Adrenal gland (tissue), 5 donors: Measurements from ENCODE around the gene IFI27L1.

Experiments used
- POLR2A ChIP-seq, 2 donors: fragments of 450-650 bp; IDR thresholded peaks; one replicate each; pipeline ENCODE4 v1.6.1; 2017; ENCODE audit warnings: antibody characterized with exemption in 2 of 2, mild to moderate bottlenecking in 2 of 2, moderate library complexity in 1 of 2
- TF ChIP-seq, protein P1 (sequence below), 6 experiments: fragments of 450-650 bp in 4 of 6; fragments of 200-600 bp in 2 of 6; sonication (generic) in 1 of 6; IDR thresholded peaks; 1 replicate in 5 of 6; 2 replicates in 1 of 6; pipeline versions ENCODE4 v1.5.1 to v1.8.0; 2016 to 2021; ENCODE audit warnings: antibody characterized with exemption in 6 of 6, mild to moderate bottlenecking in 2 of 6, moderate library complexity in 1 of 6
- donor health status: DM: no; HTN: no; CAD: no.

DNA sequence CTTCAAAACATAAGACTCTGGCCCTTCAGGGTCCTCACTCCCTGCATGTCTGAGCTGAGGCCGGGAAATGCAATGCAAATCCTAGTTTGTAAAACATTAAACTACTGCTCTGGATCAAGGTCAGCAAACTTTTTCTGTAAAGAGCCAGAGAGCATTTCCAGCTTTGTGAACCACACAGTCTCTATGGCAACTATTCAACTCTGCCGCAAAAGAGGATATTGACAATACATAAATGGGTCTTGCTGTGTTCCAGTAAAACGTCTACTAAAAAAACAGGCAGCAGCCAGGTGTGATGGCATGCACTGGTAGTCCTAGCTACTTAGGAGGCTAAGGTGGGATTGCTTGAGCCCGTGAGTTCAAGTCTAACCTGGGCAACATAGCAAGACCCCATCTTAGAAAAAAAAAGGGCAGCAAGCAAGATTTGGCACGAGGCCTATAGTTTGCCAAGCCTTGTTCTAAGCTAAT is 22.4 kb upstream of the IFI27L1 start:
- TF ChIP-seq, protein P1, sequence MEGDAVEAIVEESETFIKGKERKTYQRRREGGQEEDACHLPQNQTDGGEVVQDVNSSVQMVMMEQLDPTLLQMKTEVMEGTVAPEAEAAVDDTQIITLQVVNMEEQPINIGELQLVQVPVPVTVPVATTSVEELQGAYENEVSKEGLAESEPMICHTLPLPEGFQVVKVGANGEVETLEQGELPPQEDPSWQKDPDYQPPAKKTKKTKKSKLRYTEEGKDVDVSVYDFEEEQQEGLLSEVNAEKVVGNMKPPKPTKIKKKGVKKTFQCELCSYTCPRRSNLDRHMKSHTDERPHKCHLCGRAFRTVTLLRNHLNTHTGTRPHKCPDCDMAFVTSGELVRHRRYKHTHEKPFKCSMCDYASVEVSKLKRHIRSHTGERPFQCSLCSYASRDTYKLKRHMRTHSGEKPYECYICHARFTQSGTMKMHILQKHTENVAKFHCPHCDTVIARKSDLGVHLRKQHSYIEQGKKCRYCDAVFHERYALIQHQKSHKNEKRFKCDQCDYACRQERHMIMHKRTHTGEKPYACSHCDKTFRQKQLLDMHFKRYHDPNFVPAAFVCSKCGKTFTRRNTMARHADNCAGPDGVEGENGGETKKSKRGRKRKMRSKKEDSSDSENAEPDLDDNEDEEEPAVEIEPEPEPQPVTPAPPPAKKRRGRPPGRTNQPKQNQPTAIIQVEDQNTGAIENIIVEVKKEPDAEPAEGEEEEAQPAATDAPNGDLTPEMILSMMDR (IDR thresholded peaks at IDR 0.05): no peak
- no peak for TF ChIP-seq POLR2A (IDR thresholded peaks at IDR 0.05)
